Lung (tissue), 12 donors: Measurements from ENCODE around the gene SLC18A3. TPM values are rescaled to one million over a fixed set of nuclear protein-coding genes. Genes with fewer than 3 reads are reported as not detected.

Experiments used
- ATAC-seq: fragments of 200-7000 bp; cut with Tn5 transposase; one replicate; pipeline ENCODE4 v1.9.1; 2020; ENCODE audit warnings: moderate number of reproducible peaks; ENCODE audit not compliant: insufficient read depth, low FRiP score
- DNase-seq, 3 donors: peaks; one replicate each; pipeline ENCODE4 v3.0.0-alpha.2; 2013 to 2017
- H3K27ac ChIP-seq, 2 donors: one replicate each; pipeline ENCODE4 v1.5.1; 2013; ENCODE audit warnings: mild to moderate bottlenecking in 2 of 2, moderate library complexity in 2 of 2, control low read depth in 1 of 2, inconsistent platforms in 1 of 2, low read depth in 1 of 2, low read length in 1 of 2
- H3K27me3 ChIP-seq, 3 donors: one replicate each; pipeline ENCODE4 v1.5.1; 2013; ENCODE audit warnings: low read length in 2 of 3; ENCODE audit not compliant: control insufficient read depth in 3 of 3, insufficient read depth in 3 of 3
- H3K36me3 ChIP-seq, 4 donors: one replicate each; pipeline ENCODE4 v1.5.1; 2013; ENCODE audit warnings: low read length in 4 of 4, mild to moderate bottlenecking in 1 of 4, moderate library complexity in 1 of 4; ENCODE audit not compliant: control insufficient read depth in 4 of 4, insufficient read depth in 4 of 4
- H3K4me1 ChIP-seq, 5 donors: one replicate each; pipeline ENCODE4 v1.5.1; 2013; ENCODE audit warnings: low read length in 5 of 5, mild to moderate bottlenecking in 2 of 5, moderate library complexity in 1 of 5; ENCODE audit not compliant: control insufficient read depth in 5 of 5, insufficient read depth in 5 of 5
- H3K4me3 ChIP-seq: one replicate; pipeline ENCODE4 v1.5.1; 2013; ENCODE audit warnings: mild to moderate bottlenecking, control low read depth, moderate library complexity
- H3K9ac ChIP-seq, 2 donors: one replicate each; pipeline ENCODE4 v1.5.1; 2013; ENCODE audit warnings: low read length in 2 of 2, control low read depth in 1 of 2; ENCODE audit not compliant: insufficient read depth in 1 of 2
- H3K9me3 ChIP-seq, 4 donors: one replicate each; pipeline ENCODE4 v1.5.1; 2013; ENCODE audit warnings: low read length in 3 of 4, mild to moderate bottlenecking in 1 of 4, moderate library complexity in 1 of 4; ENCODE audit not compliant: control insufficient read depth in 4 of 4, insufficient read depth in 3 of 4
- CTCF ChIP-seq: IDR thresholded peaks from 2 replicates; pipeline ENCODE4 v1.5.1; 2012; ENCODE audit warnings: mild to moderate bottlenecking; ENCODE audit errors: control extremely low read depth, extremely low read depth
- WGBS, 2 donors: extraction: QIAGEN DNeasy Blood & Tissue Kit; methylation state at CpG; one replicate each; pipeline ENCODE4 v1.1.7; 2013; 5-methylcytosine and 5-hydroxymethylcytosine counted together
- polyA plus RNA-seq, 2 donors: library from polyadenylated mRNA; stranded (reverse); fragments of 200-250 nt; gene quantifications; one replicate each; pipeline ENCODE4 v1.2.1, GENCODE V29; 2013
- total RNA-seq, 2 donors: library from RNA; depleted of rRNA in 1 of 2; stranded (reverse); fragments of >200 nt in 1 of 2; gene quantifications; one replicate each; pipeline ENCODE4 v1.2.1, GENCODE V29; 2014 to 2021
- donor health status: control.
- donor health status: control.
- donor health status: Bipolar disorder and iron deficiency.
- donor health status: healthy.
- donor health status: DM: yes; HTN: yes; CAD: no.

The SLC18A3 gene
- total and polyA plus RNA-seq, 4 donors: not detected

DNA sequence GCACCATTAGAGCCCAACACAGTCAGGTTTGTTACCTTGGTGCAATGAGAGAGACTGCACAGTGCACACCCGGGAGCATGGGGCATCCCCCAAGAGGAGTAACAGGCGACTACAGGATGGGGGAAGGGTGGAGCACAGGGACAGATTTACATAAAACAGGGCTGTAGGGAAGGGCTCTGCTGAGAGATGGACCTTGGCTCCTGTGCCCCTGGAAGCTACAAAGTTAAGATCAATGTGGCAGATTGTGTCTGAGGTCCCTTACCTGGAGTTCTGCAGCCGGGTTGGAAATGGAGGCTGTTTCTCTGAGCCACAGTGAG, 13.7 kb upstream of the SLC18A3 start:
- WGBS, 2 donors: 60 to 73% methylated on average over 3 of the region's 3 CpGs
- DNase-seq (no peak), ATAC-seq (no peak)
- Histone ChIP-seq H3K27ac (no peak overlapping the region), H3K4me1 (peaks cover 0 to 2% (median 0%) of the 10 kb centered on the region in 5 donors), H3K4me3 (no peak overlapping the region), H3K27me3 (peaks cover 0 to 3% (median 0%) of the 10 kb centered on the region in 3 donors), H3K9me3 (no peaks in the 10 kb centered on the region), H3K36me3 (no peaks in the 10 kb centered on the region), H3K9ac (no peak overlapping the region)
- no peak for TF ChIP-seq CTCF

DNA sequence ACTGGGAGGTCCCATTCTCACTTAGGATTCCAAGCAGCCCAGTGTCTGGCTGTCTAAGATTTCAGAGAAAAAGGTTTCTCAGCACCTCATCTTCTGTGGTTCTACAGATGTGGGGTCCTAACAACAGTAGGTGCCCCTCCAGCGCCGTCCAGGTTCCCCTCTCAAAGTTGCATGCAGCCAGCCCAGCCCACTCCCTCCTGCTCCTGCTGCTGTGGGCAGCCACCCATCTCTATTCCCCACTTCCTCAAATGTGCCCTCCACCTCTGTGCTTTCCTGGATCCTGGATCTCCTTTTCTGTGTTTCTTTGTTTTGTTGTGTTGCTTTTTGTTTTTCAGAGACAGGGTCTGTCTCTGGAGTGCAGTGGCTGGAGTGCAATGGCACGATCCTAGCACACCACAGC, 13.3 kb upstream of the SLC18A3 start:
- Histone ChIP-seq H3K4me3 (no peak overlapping the region), H3K9ac (no peak overlapping the region), H3K27ac (no peak overlapping the region), H3K36me3 (no peaks in the 10 kb centered on the region), H3K4me1 (peaks cover 0 to 2% (median 0%) of the 10 kb centered on the region in 5 donors), H3K27me3 (peaks cover 0 to 3% (median 0%) of the 10 kb centered on the region in 3 donors), H3K9me3 (no peaks in the 10 kb centered on the region)
- TF ChIP-seq CTCF: no peak
- DNase-seq (no peak), ATAC-seq (no peak)
- 73 to 93% methylated on average over 3 of the region's 3 CpGs for WGBS, 2 donors

GRCh38 chr10:49597426-49598163, 12.5 kb upstream of the SLC18A3 start:
- Histone ChIP-seq H3K4me1 (peaks cover 0 to 2% (median 0%) of the 10 kb centered on the region in 5 donors), H3K9me3 (no peaks in the 10 kb centered on the region), H3K27ac (no peak overlapping the region), H3K9ac (no peak overlapping the region), H3K27me3 (peaks cover 0 to 3% (median 0%) of the 10 kb centered on the region in 3 donors), H3K36me3 (no peaks in the 10 kb centered on the region), H3K4me3 (no peak overlapping the region)
- no peak for DNase-seq
- no peak for TF ChIP-seq CTCF
- 77 to 81% methylated on average over 10 to 11 of the region's 11 CpGs for WGBS, 2 donors
- no peak for ATAC-seq
